SJSA1 (cell line): ENCODE data around the gene MAEA. TPM values are rescaled to one million over a fixed set of nuclear protein-coding genes. Genes with fewer than 3 reads are reported as not detected.
"Not testable (repeated sequence)": the region's sequence is repeated elsewhere in the genome, so short reads cannot be mapped to it uniquely, and the experiment has no call there.

Source experiments
- DNase-seq, 2 experiments: peaks; one replicate each; pipeline ENCODE4 v3.0.0-alpha.2; 2015 to 2020; ENCODE audit warnings: low spot score in 2 of 2, low read depth in 1 of 2
- H3K27ac ChIP-seq: fragments of 250-450 bp; sonication (Bioruptor Pico); 2 replicates; pipeline ENCODE4 v1.5.1; 2020; ENCODE audit warnings: mild to moderate bottlenecking, moderate library complexity
- H3K27me3 ChIP-seq: fragments of 250-450 bp; sonication (Bioruptor Pico); replicated peaks from 2 replicates; pipeline ENCODE4 v1.5.1; 2020; ENCODE audit warnings: mild to moderate bottlenecking, moderate library complexity
- H3K36me3 ChIP-seq: fragments of 250-450 bp; sonication (Bioruptor Pico); 2 replicates; pipeline ENCODE4 v1.5.1; 2020; ENCODE audit warnings: mild to moderate bottlenecking
- H3K4me1 ChIP-seq: fragments of 250-450 bp; sonication (Bioruptor Pico); replicated peaks from 2 replicates; pipeline ENCODE4 v1.6.1; 2021; ENCODE audit warnings: mild to moderate bottlenecking
- H3K4me3 ChIP-seq: fragments of 250-450 bp; sonication (Bioruptor Pico); 2 replicates; pipeline ENCODE4 v1.5.1; 2020; ENCODE audit warnings: mild to moderate bottlenecking
- H3K9me3 ChIP-seq: fragments of 250-450 bp; sonication (Bioruptor Pico); replicated peaks from 2 replicates; pipeline ENCODE4 v1.5.1; 2020; ENCODE audit warnings: mild to moderate bottlenecking
- total RNA-seq: library from RNA; depleted of rRNA; stranded (reverse); fragments of >200 nt; shearing (Covaris generic); gene quantifications from 2 replicates; pipeline ENCODE4 v1.2.3, GENCODE V29; 2014

MAEA gene
- total RNA-seq, 1 experiment from 2014 or later: 34.4 TPM

GRCh38 chr4:1331591-1332353, 42.1 kb downstream of the MAEA start:
- Histone ChIP-seq H3K4me1 (no peaks in the 10 kb centered on the region), H3K4me3 (no peak overlapping the region), H3K36me3 (peaks cover 11% of the 10 kb centered on the region; the same call in 1 of the 2 replicates), H3K9me3 (no peaks in the 10 kb centered on the region), H3K27me3 (no peaks in the 10 kb centered on the region), H3K27ac (no peak overlapping the region)
- no peak for DNase-seq

GRCh38 chr4:1332686-1333085, 43.0 kb downstream of the MAEA start:
- Histone ChIP-seq H3K9me3 (no peaks in the 10 kb centered on the region), H3K27ac (no peak overlapping the region), H3K27me3 (no peaks in the 10 kb centered on the region), H3K36me3 (peaks cover 18% of the 10 kb centered on the region; the same call in 1 of the 2 replicates), H3K4me3 (no peak overlapping the region), H3K4me1 (no peaks in the 10 kb centered on the region)
- no peak for DNase-seq

GRCh38 chr4:1333256-1333655, 43.6 kb downstream of the MAEA start:
- Histone ChIP-seq H3K36me3 (peaks cover 18% of the 10 kb centered on the region; the same call in 1 of the 2 replicates), H3K27ac (no peak overlapping the region), H3K4me1 (no peaks in the 10 kb centered on the region), H3K9me3 (no peaks in the 10 kb centered on the region), H3K4me3 (no peak overlapping the region), H3K27me3 (no peaks in the 10 kb centered on the region)
- no peak for DNase-seq

GRCh38 chr4:1333851-1334578, 44.3 kb downstream of the MAEA start:
- DNase-seq, H3K27ac ChIP-seq: not testable (repeated sequence)
- H3K36me3 ChIP-seq: peaks cover 17% of the 10 kb centered on the region

GRCh38 chr4:1334579-1334895, 44.8 kb downstream of the MAEA start:
- H3K9me3 ChIP-seq: no peaks in the 10 kb centered on the region
- no peaks in the 10 kb centered on the region for H3K27me3 ChIP-seq
- DNase-seq: no peak
- H3K27ac ChIP-seq: no peak overlapping the region
- no peak overlapping the region for H3K4me3 ChIP-seq
- H3K4me1 ChIP-seq: no peaks in the 10 kb centered on the region
- H3K36me3 ChIP-seq: peaks cover 22% of the 10 kb centered on the region

More at GRCh38 chr4:1333851-1334578, 44.3 kb downstream of the MAEA start:
- not testable (repeated sequence) for H3K27me3 ChIP-seq, H3K4me3 ChIP-seq, H3K4me1 ChIP-seq, H3K9me3 ChIP-seq

GRCh38 chr4:1335193-1335883, 45.6 kb downstream of the MAEA start:
- not testable (repeated sequence) for H3K4me3 ChIP-seq, H3K4me1 ChIP-seq, DNase-seq, H3K27ac ChIP-seq, H3K9me3 ChIP-seq, H3K27me3 ChIP-seq
- peaks cover 24% of the 10 kb centered on the region for H3K36me3 ChIP-seq

- DNase-seq: no peak
- peaks cover 25% of the 10 kb centered on the region for H3K36me3 ChIP-seq
- H3K4me3 ChIP-seq: no peak overlapping the region
- H3K27me3 ChIP-seq: no peaks in the 10 kb centered on the region
- H3K4me1 ChIP-seq: no peaks in the 10 kb centered on the region
- no peak overlapping the region for H3K27ac ChIP-seq
- H3K9me3 ChIP-seq: no peaks in the 10 kb centered on the region
Measured at GRCh38 chr4:1336088-1336491, 46.4 kb downstream of the MAEA start.

- no peak for DNase-seq
- H3K4me3 ChIP-seq: no peak overlapping the region
- no peaks in the 10 kb centered on the region for H3K27me3 ChIP-seq
- H3K9me3 ChIP-seq: no peaks in the 10 kb centered on the region
- H3K4me1 ChIP-seq: peaks cover 10% of the 10 kb centered on the region
- H3K36me3 ChIP-seq: peaks cover 29% of the 10 kb centered on the region
- H3K27ac ChIP-seq: no peak overlapping the region
Measured at GRCh38 chr4:1337376-1337831, 47.7 kb downstream of the MAEA start.

GRCh38 chr4:1337951-1338751, 48.5 kb downstream of the MAEA start:
- no peaks in the 10 kb centered on the region for H3K27me3 ChIP-seq
- H3K36me3 ChIP-seq: peaks cover 29% of the 10 kb centered on the region
- no peak overlapping the region for H3K4me3 ChIP-seq
- H3K4me1 ChIP-seq: peaks cover 10% of the 10 kb centered on the region
- no peaks in the 10 kb centered on the region for H3K9me3 ChIP-seq
- no peak for DNase-seq
- no peak overlapping the region for H3K27ac ChIP-seq

GRCh38 chr4:1338752-1339414, 49.2 kb downstream of the MAEA start:
- H3K4me1 ChIP-seq: peaks cover 10% of the 10 kb centered on the region
- no peaks in the 10 kb centered on the region for H3K27me3 ChIP-seq
- no peak for DNase-seq
- H3K4me3 ChIP-seq: no peak overlapping the region
- H3K36me3 ChIP-seq: peaks cover 29% of the 10 kb centered on the region
- H3K9me3 ChIP-seq: no peaks in the 10 kb centered on the region
- no peak overlapping the region for H3K27ac ChIP-seq

GRCh38 chr4:1339489-1339888, 49.8 kb downstream of the MAEA start:
- Histone ChIP-seq H3K27me3 (no peaks in the 10 kb centered on the region), H3K4me1 (peaks cover 10% of the 10 kb centered on the region), H3K36me3 (peaks cover 29% of the 10 kb centered on the region), H3K9me3 (no peaks in the 10 kb centered on the region), H3K4me3 (no peak overlapping the region), H3K27ac (no peak overlapping the region)
- DNase-seq: no peak

GRCh38 chr4:1340181-1340747, 50.6 kb downstream of the MAEA start:
- H3K4me1 ChIP-seq: peaks cover 13% of the 10 kb centered on the region
- no peak for DNase-seq
- no peak overlapping the region for H3K4me3 ChIP-seq
- H3K9me3 ChIP-seq: no peaks in the 10 kb centered on the region
- H3K27me3 ChIP-seq: no peaks in the 10 kb centered on the region
- H3K36me3 ChIP-seq: peaks cover 26% of the 10 kb centered on the region
- H3K27ac ChIP-seq: no peak overlapping the region

- H3K27ac ChIP-seq: no peak overlapping the region
- no peak for DNase-seq
- no peak overlapping the region for H3K4me3 ChIP-seq
- no peaks in the 10 kb centered on the region for H3K9me3 ChIP-seq
- H3K4me1 ChIP-seq: peaks cover 13% of the 10 kb centered on the region
- H3K36me3 ChIP-seq: peaks cover 26% of the 10 kb centered on the region
- no peaks in the 10 kb centered on the region for H3K27me3 ChIP-seq
Measured at GRCh38 chr4:1340861-1341260, 51.2 kb downstream of the MAEA start.
